ENCODE data around the gene RPUSD1.

RPUSD1 gene

GRCh38 chr16:775236-775796 lies 12.9 kb downstream of the RPUSD1 start:
- Histone ChIP-seq H3K4me1 (ENCODE audit: insufficient read depth, low read length, severe bottlenecking) (no peaks in the 10 kb centered on the region), H3K4me2 (ENCODE audit: low read length) (no peak overlapping the region), H3K36me3 (ENCODE audit: insufficient read depth, low read length) (no peaks in the 10 kb centered on the region), H3K79me2 (ENCODE audit: insufficient read depth, low read length) (no peaks in the 10 kb centered on the region), H3K4me3 (ENCODE audit: low read depth, low read length, poor library complexity, severe bottlenecking) (no peak overlapping the region), H3K9ac (ENCODE audit: low read length) (no peak overlapping the region), H3F3A (ENCODE audit: insufficient read depth, low read length) (no peaks in the 10 kb centered on the region), H3K27me3 (ENCODE audit: insufficient read depth, low read length) (no peaks in the 10 kb centered on the region; the same call in 1 of the 2 replicates), H3K9me3 (ENCODE audit: low read length) (no peaks in the 10 kb centered on the region), H3K9me2 (ENCODE audit: low read depth, low read length) (no peaks in the 10 kb centered on the region), H2AFZ (ENCODE audit: low read length) (no peak overlapping the region), H3K27ac (ENCODE audit: low read depth, low read length, poor library complexity, severe bottlenecking) (no peak overlapping the region), H4K20me1 (ENCODE audit: insufficient read depth, low read length) (no peaks in the 10 kb centered on the region)
- TF ChIP-seq EZH2 (IDR thresholded peaks at IDR 0.05; ENCODE audit: borderline replicate concordance, low read length) (no peak), CTCF (IDR thresholded peaks at IDR 0.05; ENCODE audit: low read length) (no peak)

GRCh38 chr16:774086-775001 lies 13.8 kb downstream of the RPUSD1 start:
- no peak for TF ChIP-seq EZH2 (IDR thresholded peaks at IDR 0.05; ENCODE audit: borderline replicate concordance, low read length)
- TF ChIP-seq CTCF (IDR thresholded peaks at IDR 0.05; ENCODE audit: low read length), result no peak
- H3K4me1 ChIP-seq (ENCODE audit: insufficient read depth, low read length, severe bottlenecking), result no peaks in the 10 kb centered on the region
- H3K79me2 ChIP-seq (ENCODE audit: insufficient read depth, low read length), result no peaks in the 10 kb centered on the region
- H3K36me3 ChIP-seq (ENCODE audit: insufficient read depth, low read length), result no peaks in the 10 kb centered on the region
- no peaks in the 10 kb centered on the region; the same call in 1 of the 2 replicates for H3K27me3 ChIP-seq (ENCODE audit: insufficient read depth, low read length)
- H2AFZ ChIP-seq (ENCODE audit: low read length), result no peak overlapping the region
- no peaks in the 10 kb centered on the region for H3K9me2 ChIP-seq (ENCODE audit: low read depth, low read length)
- H3K9ac ChIP-seq (ENCODE audit: low read length), result no peak overlapping the region
- no peak overlapping the region for H3K4me3 ChIP-seq (ENCODE audit: low read depth, low read length, poor library complexity, severe bottlenecking)
- no peaks in the 10 kb centered on the region for H3F3A ChIP-seq (ENCODE audit: insufficient read depth, low read length)
- no peak overlapping the region for H3K4me2 ChIP-seq (ENCODE audit: low read length)
- H3K27ac ChIP-seq (ENCODE audit: low read depth, low read length, poor library complexity, severe bottlenecking), result no peak overlapping the region
- H3K9me3 ChIP-seq (ENCODE audit: low read length), result no peaks in the 10 kb centered on the region
- no peaks in the 10 kb centered on the region for H4K20me1 ChIP-seq (ENCODE audit: insufficient read depth, low read length)

GRCh38 chr16:772959-773358 lies 15.2 kb downstream of the RPUSD1 start:
- TF ChIP-seq EZH2 (IDR thresholded peaks at IDR 0.05; ENCODE audit: borderline replicate concordance, low read length) (no peak), CTCF (IDR thresholded peaks at IDR 0.05; ENCODE audit: low read length) (no peak)
- no peaks in the 10 kb centered on the region for H4K20me1 ChIP-seq (ENCODE audit: insufficient read depth, low read length)
- H3K4me2 ChIP-seq (ENCODE audit: low read length), result no peak overlapping the region
- no peak overlapping the region for H3K27ac ChIP-seq (ENCODE audit: low read depth, low read length, poor library complexity, severe bottlenecking)
- no peaks in the 10 kb centered on the region for H3K9me3 ChIP-seq (ENCODE audit: low read length)
- no peak overlapping the region for H3K4me3 ChIP-seq (ENCODE audit: low read depth, low read length, poor library complexity, severe bottlenecking)
- no peaks in the 10 kb centered on the region for H3K79me2 ChIP-seq (ENCODE audit: insufficient read depth, low read length)
- H2AFZ ChIP-seq (ENCODE audit: low read length), result no peak overlapping the region
- no peaks in the 10 kb centered on the region; the same call in 1 of the 2 replicates for H3K27me3 ChIP-seq (ENCODE audit: insufficient read depth, low read length)
- H3K36me3 ChIP-seq (ENCODE audit: insufficient read depth, low read length), result no peaks in the 10 kb centered on the region
- H3F3A ChIP-seq (ENCODE audit: insufficient read depth, low read length), result no peaks in the 10 kb centered on the region
- H3K9ac ChIP-seq (ENCODE audit: low read length), result no peak overlapping the region
- H3K4me1 ChIP-seq (ENCODE audit: insufficient read depth, low read length, severe bottlenecking), result no peaks in the 10 kb centered on the region
- H3K9me2 ChIP-seq (ENCODE audit: low read depth, low read length), result no peaks in the 10 kb centered on the region

Data from OCI-LY1 (cell line).